Ecto neural progenitor cell (in vitro differentiated cells): ENCODE measurements around the gene ZNF44.

Experiments
- DNase-seq: peaks from one replicate; pipeline ENCODE4 v3.0.0-alpha.2; 2018; ENCODE audit warnings: low spot score

The ZNF44 gene

GRCh38 chr19:12261554-12261953 is 33.1 kb downstream of the ZNF44 start:
- DNase-seq: no peak

- DNase-seq: no peak
These were observed 33.8 kb downstream of the ZNF44 start for GRCh38 chr19:12260861-12261260.

GRCh38 chr19:12260236-12260635 is 34.4 kb downstream of the ZNF44 start:
- no peak for DNase-seq

GRCh38 chr19:12255372-12255771 is 39.3 kb downstream of the ZNF44 start:
- DNase-seq: no peak

GRCh38 chr19:12247644-12248222 is 47.0 kb downstream of the ZNF44 start:
- DNase-seq: no peak

GRCh38 chr19:12244370-12244769 is 50.3 kb downstream of the ZNF44 start:
- no peak for DNase-seq

- no peak for DNase-seq
These were observed 57.4 kb downstream of the ZNF44 start for GRCh38 chr19:12237143-12237839.

- DNase-seq: no peak
These were observed 61.7 kb downstream of the ZNF44 start for GRCh38 chr19:12232961-12233360.

- no peak for DNase-seq
These were observed 63.6 kb downstream of the ZNF44 start for GRCh38 chr19:12230751-12231733.

- no peak for DNase-seq
These were observed 64.7 kb downstream of the ZNF44 start for GRCh38 chr19:12229990-12230389.

GRCh38 chr19:12224676-12225075 is 70.0 kb downstream of the ZNF44 start:
- DNase-seq: no peak

GRCh38 chr19:12222980-12223630 is 71.6 kb downstream of the ZNF44 start:
- DNase-seq: no peak
